ENCODE data around the gene SPECC1.
"Not testable (repeated sequence)": the region's sequence is repeated elsewhere in the genome, so short reads cannot be mapped to it uniquely, and the experiment has no call there.

The SPECC1 gene

GRCh38 chr17:20010099-20010863 is 1.1 kb downstream of the SPECC1 start:
- DNase-seq, result no peak

- DNase-seq, result no peak
Observed at GRCh38 chr17:20010936-20011335, 1.8 kb downstream of the SPECC1 start.

GRCh38 chr17:20012017-20012536 is 2.9 kb downstream of the SPECC1 start:
- no peak for DNase-seq

GRCh38 chr17:20016475-20016992 is 7.4 kb downstream of the SPECC1 start:
- not testable (repeated sequence) for DNase-seq

- DNase-seq, result no peak
Observed at GRCh38 chr17:20022701-20023100, 13.5 kb downstream of the SPECC1 start.

DNA sequence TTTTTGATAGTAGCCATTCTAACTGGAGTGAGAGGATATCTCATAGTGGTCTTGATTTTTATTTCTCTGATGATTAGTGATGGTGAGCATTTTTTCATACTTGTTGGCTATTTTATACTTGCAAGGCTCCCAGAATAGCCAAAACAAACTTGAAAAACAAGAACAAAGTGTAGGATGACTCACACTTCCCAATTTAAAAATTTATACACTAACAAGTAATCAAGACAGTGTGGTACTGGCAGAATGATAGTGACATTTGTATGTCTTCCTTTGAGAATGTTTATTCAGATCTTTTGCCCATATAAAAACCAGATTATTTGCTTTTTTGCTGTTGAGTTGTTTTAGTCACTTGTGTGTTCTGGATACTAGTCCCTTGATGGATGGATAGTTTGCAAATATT is 17.8 kb downstream of the SPECC1 start:
- DNase-seq, result no peak

DNA sequence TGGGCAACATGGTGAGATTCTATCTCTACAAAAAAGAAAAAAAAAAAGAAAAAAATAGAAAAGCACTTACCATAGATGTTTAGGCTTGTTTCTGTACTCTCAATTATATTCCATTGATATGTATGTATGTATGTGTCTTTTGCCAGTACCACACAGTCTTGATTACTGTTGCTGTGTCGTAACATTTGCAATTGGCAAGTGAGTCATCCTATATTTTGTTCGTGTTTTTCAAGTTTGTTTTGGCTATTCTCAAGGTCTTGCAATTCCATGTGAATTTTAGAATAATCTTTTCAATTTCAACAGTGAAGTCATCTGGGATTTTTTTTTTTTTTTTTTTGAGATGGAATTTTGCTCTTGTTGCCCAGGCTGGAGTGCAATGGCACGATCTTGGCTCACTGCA is 19.3 kb downstream of the SPECC1 start:
- no peak for DNase-seq

DNA sequence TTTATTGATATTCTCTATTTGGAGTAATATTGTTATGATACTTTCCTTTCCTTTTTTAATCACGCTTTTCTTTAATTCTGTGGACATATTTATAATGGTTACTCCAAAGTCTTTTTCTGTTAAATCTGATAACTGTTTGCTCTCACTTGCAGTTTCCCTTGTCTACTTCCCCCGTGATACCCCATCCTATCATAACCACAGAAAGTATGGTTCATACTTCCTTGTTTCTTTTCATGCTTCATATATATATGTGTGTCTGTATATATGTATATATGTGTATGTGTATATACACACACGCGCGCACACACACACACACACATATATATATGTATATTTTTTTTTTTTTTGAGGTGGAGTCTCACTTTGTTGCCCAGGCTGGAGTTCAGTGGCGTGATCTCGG is 23.5 kb downstream of the SPECC1 start:
- no peak for DNase-seq

GRCh38 chr17:20033415-20033814 is 24.3 kb downstream of the SPECC1 start:
- no peak for DNase-seq

DNA sequence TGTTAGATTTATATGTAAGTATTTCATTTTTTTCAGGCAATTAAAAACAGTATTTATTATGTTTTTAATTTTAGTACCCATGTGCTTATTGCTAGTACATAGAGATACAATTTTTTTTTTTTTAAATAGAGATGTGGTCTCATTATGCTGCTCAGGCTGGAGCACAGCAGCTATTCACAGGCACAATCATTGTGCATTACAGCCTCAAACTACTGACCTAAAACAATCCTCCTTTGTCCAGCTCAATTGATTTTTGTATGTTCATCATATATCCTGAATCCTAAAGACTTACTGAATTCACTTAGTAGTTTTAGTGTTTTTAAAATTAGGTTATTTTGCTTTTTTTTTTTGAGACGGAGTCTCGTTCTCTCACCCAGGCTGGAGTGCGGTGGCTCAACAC is 26.3 kb downstream of the SPECC1 start:
- no peak for DNase-seq

- not testable (repeated sequence) for DNase-seq
Observed at GRCh38 chr17:20037286-20037685, 28.1 kb downstream of the SPECC1 start.

DNA sequence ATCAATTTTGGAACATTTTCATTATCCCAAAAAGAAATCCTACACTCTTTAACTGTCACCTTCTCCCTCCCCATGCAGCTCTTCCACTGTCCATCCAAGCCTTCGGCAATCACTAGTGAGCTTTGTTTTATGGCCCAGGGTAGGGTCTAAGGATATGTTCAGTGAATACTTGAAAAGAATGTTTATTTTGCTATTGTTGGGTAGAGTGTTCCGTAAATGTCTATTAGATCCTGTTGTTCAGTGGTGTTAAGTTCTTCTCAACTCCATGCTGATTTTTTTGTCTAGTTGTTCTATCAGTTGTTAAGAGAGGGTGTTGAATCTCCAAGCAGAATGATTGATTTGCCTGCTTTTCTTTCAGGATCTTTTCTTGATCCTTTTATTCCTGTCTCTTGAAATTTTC is 29.9 kb downstream of the SPECC1 start:
- no peak for DNase-seq

DNA sequence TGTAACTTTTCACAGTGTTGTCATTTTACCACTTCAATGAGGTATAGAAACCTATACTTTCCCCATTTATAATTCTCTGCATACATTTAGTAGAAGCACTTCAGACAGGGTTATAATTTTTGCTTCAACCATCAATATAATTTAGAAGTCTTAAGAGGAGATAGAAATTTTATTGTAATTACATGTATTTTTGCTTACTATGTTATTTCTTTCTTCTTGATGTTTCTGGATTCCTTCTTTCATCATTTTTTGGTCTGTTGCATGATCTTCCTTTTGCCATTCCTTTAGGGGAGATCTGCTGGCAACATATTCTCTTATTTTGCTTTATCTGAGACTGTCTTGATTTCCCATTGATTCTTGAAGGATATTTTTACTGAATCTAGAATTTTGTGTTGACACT is 31.1 kb downstream of the SPECC1 start:
- DNase-seq, result no peak

DNA sequence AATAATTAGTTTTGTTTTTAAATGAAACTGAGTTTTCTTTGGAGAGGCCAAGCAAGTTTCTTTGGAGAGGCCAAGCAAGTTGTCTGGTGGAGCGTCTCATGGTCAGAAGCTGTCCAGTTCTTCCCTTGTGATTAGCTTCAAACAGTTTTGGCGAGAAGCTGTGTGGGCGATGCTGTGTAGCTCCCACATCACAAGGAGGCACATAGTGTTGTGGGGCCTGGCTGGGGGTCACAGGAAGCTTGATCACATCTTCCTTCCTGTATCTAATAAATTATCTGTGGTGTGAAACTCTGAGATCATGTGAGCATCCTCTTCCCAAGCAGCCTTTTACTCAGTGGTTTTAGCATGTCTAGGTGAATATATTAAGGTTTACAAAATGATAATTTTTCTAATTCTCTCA is 33.9 kb downstream of the SPECC1 start:
- no peak for DNase-seq

GRCh38 chr17:20045476-20045875 is 36.3 kb downstream of the SPECC1 start:
- DNase-seq, result no peak

DNA sequence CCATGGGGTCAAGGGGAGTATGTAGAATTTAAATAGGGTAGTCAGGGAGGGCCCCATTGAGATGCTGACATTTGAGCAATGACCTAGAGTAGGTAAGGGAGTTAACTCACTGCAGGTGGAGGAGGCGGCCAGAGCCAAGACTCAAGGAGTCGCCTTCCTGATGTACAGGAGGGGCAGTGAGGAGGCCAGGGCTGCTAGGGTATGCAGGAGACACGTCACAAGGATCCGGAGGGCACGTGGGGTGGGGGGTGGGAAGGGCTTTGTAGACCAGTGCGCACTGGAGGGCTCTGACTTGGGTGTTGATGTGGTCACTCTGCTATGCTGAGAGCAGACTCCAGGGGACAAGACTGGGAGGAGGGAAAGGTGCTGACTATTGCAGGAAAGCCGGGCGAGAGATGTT is 37.5 kb downstream of the SPECC1 start:
- no peak for DNase-seq

DNA sequence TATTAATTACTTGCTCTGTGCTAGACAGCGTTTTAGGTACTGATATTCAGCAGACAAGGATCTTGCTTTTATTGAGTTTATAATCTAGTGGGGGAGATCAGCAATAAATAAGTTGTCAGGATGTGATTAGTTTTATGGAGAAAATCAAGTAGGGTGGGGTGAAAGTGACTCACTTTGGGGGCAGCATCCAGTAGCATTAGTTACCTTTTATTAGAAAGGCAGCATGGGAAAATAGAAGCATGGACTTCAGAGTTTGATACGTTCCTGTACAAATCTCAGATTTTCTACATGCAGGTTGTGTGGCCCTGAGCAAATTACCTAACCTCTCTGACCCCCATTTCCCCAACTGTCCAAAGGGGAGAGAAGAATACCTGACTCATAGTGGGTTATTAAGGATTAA is 42.5 kb downstream of the SPECC1 start:
- no peak for DNase-seq

GRCh38 chr17:20053361-20053964 is 44.3 kb downstream of the SPECC1 start:
- DNase-seq, result no peak

GRCh38 chr17:20059728-20060188 is 50.6 kb downstream of the SPECC1 start:
- DNase-seq, result no peak

- DNase-seq, result peak; percentile 61 to 63
Observed at GRCh38 chr17:20063665-20064648, 54.8 kb downstream of the SPECC1 start.

GRCh38 chr17:20066253-20066652 is 57.1 kb downstream of the SPECC1 start:
- DNase-seq, result no peak

DNA sequence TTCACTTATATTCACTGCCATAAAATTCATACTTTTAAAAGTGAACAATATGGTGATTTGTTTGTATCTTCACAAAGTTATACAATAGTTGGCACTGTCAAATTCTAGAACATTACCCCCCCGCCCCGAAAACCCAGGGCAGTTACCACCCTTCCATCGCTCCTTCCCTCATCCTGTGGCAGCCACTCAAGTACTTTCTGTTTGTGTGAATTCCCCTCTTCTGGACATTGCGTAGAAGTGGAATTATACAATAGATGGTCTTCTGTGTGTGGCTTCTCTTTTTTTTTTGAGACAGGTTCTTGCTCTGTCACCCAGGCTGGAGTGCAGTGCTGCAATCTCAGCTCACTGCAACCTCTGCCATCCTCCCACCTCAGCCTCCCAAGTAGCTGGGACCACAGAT is 58.6 kb downstream of the SPECC1 start:
- DNase-seq, result no peak

DNA sequence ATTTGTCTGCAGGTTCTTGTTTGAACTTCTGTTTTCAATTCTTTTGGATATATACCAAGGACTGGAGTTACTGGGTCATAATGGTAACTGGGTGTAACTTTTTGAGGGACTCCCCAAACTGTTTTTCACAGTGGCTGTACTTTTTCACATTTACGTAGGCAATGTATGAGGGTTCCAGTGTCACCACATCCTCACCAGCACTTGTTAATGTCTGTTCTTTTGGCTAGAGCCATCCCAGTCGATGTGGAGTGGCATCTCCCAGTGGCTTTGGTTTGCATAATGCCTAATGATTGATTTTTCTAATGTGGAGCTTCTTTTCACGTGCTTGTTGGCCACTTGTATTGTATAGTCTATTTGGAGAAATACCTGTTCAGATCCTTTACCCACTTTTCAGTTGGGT is 59.3 kb downstream of the SPECC1 start:
- no peak for DNase-seq

All from activated T-cell treated with anti-CD3 and anti-CD28 coated beads, Interleukin-2, amount 50 U/mL, for 48 hours (primary cell).